ENCODE data around the gene VPS35L. TPM values are rescaled to one million over a fixed set of nuclear protein-coding genes. Genes with fewer than 3 reads are reported as not detected.
"Not testable (repeated sequence)": the region's sequence is repeated elsewhere in the genome, so short reads cannot be mapped to it uniquely, and the experiment has no call there.

The VPS35L gene
- total and polyA plus RNA-seq, 5 donors from 2014 or later: 29.9 to 34.6 (median 33.7) TPM

DNA sequence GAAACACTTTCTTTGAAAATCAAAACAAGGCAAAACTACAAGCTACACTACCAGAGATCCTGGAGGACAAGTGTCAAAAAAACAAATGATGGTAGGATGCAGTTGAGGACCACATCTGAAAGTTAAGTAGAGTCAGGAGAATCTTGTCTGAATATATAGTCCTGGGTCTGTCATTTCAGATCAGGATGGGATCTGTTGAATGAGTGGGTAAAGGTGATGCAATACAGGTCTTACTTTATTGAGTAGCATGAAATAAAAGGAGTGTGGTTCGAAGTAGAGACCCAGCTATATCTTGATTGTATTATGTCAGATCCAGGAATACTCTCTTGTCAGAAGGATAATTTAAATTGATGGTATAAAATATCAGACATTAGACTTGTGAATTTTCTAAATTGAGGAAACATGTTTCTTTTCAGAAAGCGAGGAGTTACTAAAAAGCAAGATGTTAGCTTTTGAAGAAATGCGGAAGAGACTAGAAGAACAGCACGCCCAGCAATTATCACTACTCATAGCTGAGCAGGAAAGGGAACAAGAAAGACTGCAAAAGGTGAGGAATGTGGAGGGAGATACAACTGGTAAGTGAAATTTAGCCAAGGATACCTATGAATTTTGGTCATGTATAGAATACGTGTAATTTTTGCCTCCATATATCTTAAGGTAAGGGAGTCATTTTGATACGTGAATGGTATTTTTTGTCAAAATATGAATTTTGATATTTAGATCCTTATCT lies 15.1 kb upstream of the VPS35L start:
- no peak for ATAC-seq (ENCODE audit: low read depth in 2 of 2)

GRCh38 chr16:19542138-19542821 lies 13.2 kb upstream of the VPS35L start:
- DNase-seq (no peak), ATAC-seq (ENCODE audit: low read depth in 2 of 2) (no peak)
- peaks cover 48% of the 10 kb centered on the region for H3K36me3 Mint-ChIP-seq
- H3K27me3 Mint-ChIP-seq: no peaks in the 10 kb centered on the region
- Histone ChIP-seq H3K36me3 (ENCODE audit: control insufficient read depth, insufficient read depth, low read length) (peaks cover 29% of the 10 kb centered on the region), H3K4me1 (ENCODE audit: control insufficient read depth, insufficient read depth, low read length, poor library complexity, severe bottlenecking) (no peaks in the 10 kb centered on the region), H3K4me3 (ENCODE audit: low read depth, low read length) (no peak overlapping the region), H3K27me3 (ENCODE audit: control insufficient read depth, insufficient read depth, low read length) (no peaks in the 10 kb centered on the region), H3K27ac (ENCODE audit: insufficient read depth, low read length, poor library complexity, severe bottlenecking) (no peak overlapping the region), H3K9me3 (ENCODE audit: control insufficient read depth in 2 of 2, low read length in 2 of 2) (no peaks in the 10 kb centered on the region)
- H3K9me3 Mint-ChIP-seq: peaks cover 0 to 5% (median 0%) of the 10 kb centered on the region in 7 donors
- H3K4me1 Mint-ChIP-seq: no peaks in the 10 kb centered on the region
- H3K4me3 Mint-ChIP-seq: peak overlapping the region in 1 of 4 donors; percentile 79
- H3K27ac Mint-ChIP-seq: no peak overlapping the region

More for the DNA sequence above, 15.1 kb upstream of the VPS35L start:
- peaks cover 60% of the 10 kb centered on the region for H3K36me3 Mint-ChIP-seq
- H3K27ac ChIP-seq (ENCODE audit: insufficient read depth, low read length, poor library complexity, severe bottlenecking): no peak overlapping the region
- H3K36me3 ChIP-seq (ENCODE audit: control insufficient read depth, insufficient read depth, low read length): peaks cover 36% of the 10 kb centered on the region
- H3K4me3 ChIP-seq (ENCODE audit: low read depth, low read length): no peak overlapping the region
- no peaks in the 10 kb centered on the region for H3K27me3 ChIP-seq (ENCODE audit: control insufficient read depth, insufficient read depth, low read length)
- H3K27ac Mint-ChIP-seq: no peak overlapping the region
- no peaks in the 10 kb centered on the region for H3K9me3 ChIP-seq (ENCODE audit: control insufficient read depth in 2 of 2, low read length in 2 of 2)
- H3K27me3 Mint-ChIP-seq: no peaks in the 10 kb centered on the region
- no peaks in the 10 kb centered on the region for H3K4me1 ChIP-seq (ENCODE audit: control insufficient read depth, insufficient read depth, low read length, poor library complexity, severe bottlenecking)
- no peaks in the 10 kb centered on the region for H3K4me1 Mint-ChIP-seq
- no peak overlapping the region for H3K4me3 Mint-ChIP-seq
- peaks cover 0 to 5% (median 0%) of the 10 kb centered on the region in 7 donors for H3K9me3 Mint-ChIP-seq
- DNase-seq: no peak

DNA sequence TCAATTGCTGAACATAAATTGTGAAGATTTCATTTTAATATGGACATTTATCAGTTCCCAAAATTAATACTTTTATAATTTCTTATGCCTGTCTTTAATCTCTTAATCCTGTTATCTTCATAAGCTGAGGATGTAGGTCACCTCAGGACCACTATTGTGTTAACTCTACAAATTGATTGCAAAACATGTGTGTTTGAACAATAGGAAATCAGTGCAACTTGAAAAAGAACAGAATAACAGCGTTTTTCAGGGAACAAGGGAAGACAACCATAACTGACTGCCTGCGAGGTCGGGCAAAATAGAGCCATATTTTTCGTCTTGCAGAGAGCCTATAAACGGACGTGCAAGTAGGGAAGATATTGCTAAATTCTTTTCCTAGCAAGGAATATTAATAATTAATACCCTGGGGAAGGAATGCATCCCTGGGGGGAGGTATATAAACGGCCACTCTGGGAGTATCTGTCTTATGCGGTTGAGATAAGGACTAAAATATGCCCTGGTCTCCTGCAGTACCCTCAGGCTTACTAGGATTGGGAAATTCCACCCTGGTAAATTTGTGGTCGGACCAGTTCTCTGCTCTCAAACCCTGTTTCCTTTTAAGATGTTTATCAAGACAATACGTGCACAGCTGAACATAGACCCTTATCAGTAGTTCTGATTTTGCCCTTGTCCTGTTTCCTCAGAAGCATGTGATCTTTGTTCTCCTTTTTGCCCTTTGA lies 12.1 kb upstream of the VPS35L start:
- H3K4me1 ChIP-seq (ENCODE audit: control insufficient read depth, insufficient read depth, low read length, poor library complexity, severe bottlenecking); H3K9me3 Mint-ChIP-seq; H3K27me3 Mint-ChIP-seq; DNase-seq; H3K4me1 Mint-ChIP-seq; H3K27ac Mint-ChIP-seq; H3K27me3 ChIP-seq (ENCODE audit: control insufficient read depth, insufficient read depth, low read length); H3K4me3 Mint-ChIP-seq; H3K9me3 ChIP-seq (ENCODE audit: control insufficient read depth in 2 of 2, low read length in 2 of 2); H3K4me3 ChIP-seq (ENCODE audit: low read depth, low read length); H3K27ac ChIP-seq (ENCODE audit: insufficient read depth, low read length, poor library complexity, severe bottlenecking); ATAC-seq (ENCODE audit: low read depth in 2 of 2): not testable (repeated sequence)
- peaks cover 46% of the 10 kb centered on the region for H3K36me3 Mint-ChIP-seq
- H3K36me3 ChIP-seq (ENCODE audit: control insufficient read depth, insufficient read depth, low read length): peaks cover 29% of the 10 kb centered on the region

- DNase-seq (no peak), ATAC-seq (ENCODE audit: low read depth in 2 of 2) (no peak)
- no peaks in the 10 kb centered on the region for H3K9me3 ChIP-seq (ENCODE audit: control insufficient read depth in 2 of 2, low read length in 2 of 2)
- H3K4me3 ChIP-seq (ENCODE audit: low read depth, low read length): no peak overlapping the region
- Mint-ChIP-seq H3K4me3 (no peak overlapping the region), H3K27me3 (no peaks in the 10 kb centered on the region), H3K9me3 (peaks cover 0 to 5% (median 0%) of the 10 kb centered on the region in 7 donors), H3K4me1 (no peaks in the 10 kb centered on the region), H3K36me3 (peaks cover 20% of the 10 kb centered on the region), H3K27ac (no peak overlapping the region)
- H3K4me1 ChIP-seq (ENCODE audit: control insufficient read depth, insufficient read depth, low read length, poor library complexity, severe bottlenecking): no peaks in the 10 kb centered on the region
- peaks cover 14% of the 10 kb centered on the region for H3K36me3 ChIP-seq (ENCODE audit: control insufficient read depth, insufficient read depth, low read length)
- no peaks in the 10 kb centered on the region for H3K27me3 ChIP-seq (ENCODE audit: control insufficient read depth, insufficient read depth, low read length)
- no peak overlapping the region for H3K27ac ChIP-seq (ENCODE audit: insufficient read depth, low read length, poor library complexity, severe bottlenecking)
Measured at GRCh38 chr16:19548144-19548543, 7.4 kb upstream of the VPS35L start.

- H3K36me3 ChIP-seq (ENCODE audit: control insufficient read depth, insufficient read depth, low read length): peaks cover 8% of the 10 kb centered on the region
- H3K27me3 Mint-ChIP-seq: no peaks in the 10 kb centered on the region
- H3K36me3 Mint-ChIP-seq: peaks cover 7% of the 10 kb centered on the region
- H3K4me3 ChIP-seq (ENCODE audit: low read depth, low read length): no peak overlapping the region
- H3K27ac Mint-ChIP-seq: no peak overlapping the region
- ATAC-seq (ENCODE audit: low read depth in 2 of 2): no peak
- peaks cover 2% of the 10 kb centered on the region for H3K4me1 ChIP-seq (ENCODE audit: control insufficient read depth, insufficient read depth, low read length, poor library complexity, severe bottlenecking)
- no peaks in the 10 kb centered on the region for H3K9me3 Mint-ChIP-seq
- H3K4me3 Mint-ChIP-seq: no peak overlapping the region
- DNase-seq: no peak
- H3K9me3 ChIP-seq (ENCODE audit: control insufficient read depth in 2 of 2, low read length in 2 of 2): no peaks in the 10 kb centered on the region
- no peak overlapping the region for H3K27ac ChIP-seq (ENCODE audit: insufficient read depth, low read length, poor library complexity, severe bottlenecking)
- peaks cover 0 to 4% (median 1%) of the 10 kb centered on the region in 4 donors for H3K4me1 Mint-ChIP-seq
- H3K27me3 ChIP-seq (ENCODE audit: control insufficient read depth, insufficient read depth, low read length): no peaks in the 10 kb centered on the region
Measured at GRCh38 chr16:19549673-19550072, 5.8 kb upstream of the VPS35L start.

DNA sequence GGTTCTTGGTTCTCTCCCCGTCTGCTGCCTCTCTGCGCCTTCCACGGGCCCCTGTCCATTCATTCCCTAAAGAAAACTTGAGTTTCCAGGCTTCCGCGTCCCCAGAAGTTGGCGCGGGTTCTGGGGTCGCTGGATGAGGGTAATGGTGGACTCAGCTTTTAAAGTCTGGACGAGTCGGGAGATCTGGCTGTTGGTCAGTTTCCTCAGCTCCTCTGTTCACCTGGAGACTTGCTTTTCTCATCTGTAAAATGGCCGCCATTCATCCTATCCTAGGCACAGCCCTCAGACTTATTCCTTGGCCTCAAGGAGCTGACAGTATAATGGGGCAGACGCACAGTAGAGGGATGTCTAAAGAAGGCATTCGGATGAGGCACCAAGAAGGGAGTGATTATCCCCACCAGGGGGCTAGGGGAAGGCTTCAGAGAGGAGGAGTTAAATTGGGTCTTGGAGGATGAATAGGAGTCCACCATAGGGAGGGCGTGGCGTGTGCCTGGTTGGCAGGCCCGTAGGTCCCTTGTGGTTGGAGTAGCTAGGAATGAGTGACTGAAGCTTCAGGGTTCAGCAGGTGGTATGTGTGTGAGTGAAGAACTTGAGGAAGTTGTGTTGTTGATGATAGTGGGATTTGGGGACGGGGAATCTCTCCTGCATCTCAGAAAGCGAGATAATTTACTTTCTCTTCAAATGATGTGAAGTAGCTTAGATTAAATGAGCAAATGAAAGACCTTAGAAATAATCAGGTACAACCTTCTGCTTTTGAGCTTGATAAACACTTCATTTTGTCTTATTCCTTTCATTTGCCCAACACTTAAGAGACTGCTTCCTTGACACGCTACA lies 652 bp downstream of the VPS35L start:
- Histone ChIP-seq H3K27me3 (ENCODE audit: control insufficient read depth, insufficient read depth, low read length) (no peaks in the 10 kb centered on the region), H3K4me3 (ENCODE audit: low read depth, low read length) (peak overlapping the region; percentile 79), H3K27ac (ENCODE audit: insufficient read depth, low read length, poor library complexity, severe bottlenecking) (peak overlapping the region; percentile 78), H3K9me3 (ENCODE audit: control insufficient read depth in 2 of 2, low read length in 2 of 2) (no peaks in the 10 kb centered on the region), H3K36me3 (ENCODE audit: control insufficient read depth, insufficient read depth, low read length) (no peaks in the 10 kb centered on the region), H3K4me1 (ENCODE audit: control insufficient read depth, insufficient read depth, low read length, poor library complexity, severe bottlenecking) (peaks cover 9% of the 10 kb centered on the region)
- Mint-ChIP-seq H3K36me3 (no peaks in the 10 kb centered on the region), H3K4me1 (peaks cover 0 to 30% (median 19%) of the 10 kb centered on the region in 4 donors), H3K4me3 (peak overlapping the region; percentile 95 to 100 (median 97)), H3K27me3 (no peaks in the 10 kb centered on the region), H3K9me3 (peaks cover 0 to 1% (median 0%) of the 10 kb centered on the region in 7 donors), H3K27ac (peak overlapping the region; percentile 92 to 98 (median 94))
- no peak for ATAC-seq (ENCODE audit: low read depth in 2 of 2)
- DNase-seq: peak in 2 of 3 donors; percentile 7 to 52

GRCh38 chr16:19559242-19559910 lies 3.9 kb downstream of the VPS35L start:
- ATAC-seq (ENCODE audit: low read depth in 2 of 2): no peak
- DNase-seq: peak; percentile 9 to 65 (median 51)
- no peaks in the 10 kb centered on the region for H3K27me3 ChIP-seq (ENCODE audit: control insufficient read depth, insufficient read depth, low read length)
- no peaks in the 10 kb centered on the region for H3K9me3 ChIP-seq (ENCODE audit: control insufficient read depth in 2 of 2, low read length in 2 of 2)
- H3K4me3 ChIP-seq (ENCODE audit: low read depth, low read length): no peak overlapping the region
- H3K4me1 Mint-ChIP-seq: peaks cover 0 to 36% (median 25%) of the 10 kb centered on the region in 4 donors
- no peaks in the 10 kb centered on the region for H3K36me3 ChIP-seq (ENCODE audit: control insufficient read depth, insufficient read depth, low read length)
- peak overlapping the region in 2 of 4 donors; percentile 4 to 22 for H3K4me3 Mint-ChIP-seq
- H3K27ac ChIP-seq (ENCODE audit: insufficient read depth, low read length, poor library complexity, severe bottlenecking): no peak overlapping the region
- peaks cover 9% of the 10 kb centered on the region for H3K4me1 ChIP-seq (ENCODE audit: control insufficient read depth, insufficient read depth, low read length, poor library complexity, severe bottlenecking)
- H3K36me3 Mint-ChIP-seq: peaks cover 14% of the 10 kb centered on the region
- peak overlapping the region in 1 of 3 donors; percentile 32 for H3K27ac Mint-ChIP-seq
- no peaks in the 10 kb centered on the region for H3K27me3 Mint-ChIP-seq
- H3K9me3 Mint-ChIP-seq: peaks cover 0 to 4% (median 0%) of the 10 kb centered on the region in 7 donors
